Measurements from ENCODE around the gene KLK15.

Gene KLK15, protein sequence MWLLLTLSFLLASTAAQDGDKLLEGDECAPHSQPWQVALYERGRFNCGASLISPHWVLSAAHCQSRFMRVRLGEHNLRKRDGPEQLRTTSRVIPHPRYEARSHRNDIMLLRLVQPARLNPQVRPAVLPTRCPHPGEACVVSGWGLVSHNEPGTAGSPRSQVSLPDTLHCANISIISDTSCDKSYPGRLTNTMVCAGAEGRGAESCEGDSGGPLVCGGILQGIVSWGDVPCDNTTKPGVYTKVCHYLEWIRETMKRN

DNA sequence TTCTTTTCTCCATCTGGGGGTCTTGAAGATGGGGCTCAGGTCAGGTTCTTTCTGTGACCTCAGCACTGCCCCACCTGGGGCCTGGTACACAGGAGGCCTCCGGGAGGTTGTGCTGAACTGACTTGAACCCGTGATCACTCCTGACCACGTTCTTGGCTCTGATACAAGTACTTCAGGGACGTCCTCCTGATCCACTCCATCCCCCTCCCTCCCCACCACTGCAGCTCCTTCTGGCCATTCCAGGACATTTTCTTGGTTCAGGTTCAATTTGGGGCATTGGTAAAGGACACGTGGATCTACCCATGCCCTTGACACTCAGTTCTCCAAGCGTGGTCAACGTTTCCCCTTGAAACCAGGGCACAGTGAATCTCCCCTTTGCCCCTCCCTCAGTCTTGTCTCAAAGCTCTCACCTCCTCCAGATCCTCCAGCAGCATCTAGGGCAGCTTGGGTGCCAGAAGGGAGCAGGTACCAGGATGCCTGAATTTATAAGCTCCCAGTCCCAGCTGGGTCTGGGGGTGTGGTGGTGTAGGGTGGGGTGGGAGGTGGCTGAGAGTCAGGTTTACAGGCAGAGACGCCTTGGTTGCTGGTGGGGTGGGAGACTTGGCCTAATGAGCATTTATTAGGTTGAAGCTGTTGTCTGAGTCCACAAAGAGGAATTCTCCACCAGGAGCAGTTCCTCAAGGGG is at the start of gene KLK15:
Gene KLK15, minus strand, starts transcription at position 458 of the 685 bp plus-strand sequence. CDS start 2,082 bp downstream, outside the sequence.
- no peak for DNase-seq

DNA sequence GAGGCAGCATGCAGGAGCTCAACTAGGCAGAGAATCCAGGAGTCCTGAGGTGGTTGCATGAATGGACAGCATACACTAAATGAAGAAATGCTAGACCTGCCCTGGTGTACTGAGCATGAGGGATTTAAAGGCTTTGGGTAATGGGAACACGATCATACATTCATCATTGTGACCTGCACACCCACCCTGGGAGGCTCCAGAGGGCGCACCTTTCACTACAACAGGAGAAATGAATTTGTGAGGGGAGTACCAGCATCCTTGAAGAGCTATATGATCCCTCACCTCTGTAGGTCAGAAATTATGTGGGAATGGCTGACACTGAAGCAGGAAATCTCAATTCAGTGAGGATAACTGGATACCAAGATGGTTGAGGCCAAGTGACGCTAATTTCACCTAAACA is 48.8 kb upstream of the KLK15 start:
- no peak for DNase-seq

DNA sequence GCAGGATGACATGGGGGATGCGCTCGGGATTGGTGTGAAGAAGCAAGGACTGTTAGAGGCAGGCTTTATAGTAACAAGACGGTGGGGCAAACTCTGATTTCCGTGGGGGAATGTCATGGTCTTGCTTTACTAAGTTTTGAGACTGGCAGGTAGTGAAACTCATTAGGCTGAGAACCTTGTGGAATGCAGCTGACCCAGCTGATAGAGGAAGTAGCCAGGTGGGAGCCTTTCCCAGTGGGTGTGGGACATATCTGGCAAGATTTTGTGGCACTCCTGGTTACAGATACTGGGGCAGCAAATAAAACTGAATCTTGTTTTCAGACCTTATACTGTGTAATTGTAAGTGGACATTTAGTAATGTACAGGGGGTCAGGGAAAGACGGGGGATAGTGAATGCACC is 46.9 kb upstream of the KLK15 start:
- no peak for DNase-seq

DNA sequence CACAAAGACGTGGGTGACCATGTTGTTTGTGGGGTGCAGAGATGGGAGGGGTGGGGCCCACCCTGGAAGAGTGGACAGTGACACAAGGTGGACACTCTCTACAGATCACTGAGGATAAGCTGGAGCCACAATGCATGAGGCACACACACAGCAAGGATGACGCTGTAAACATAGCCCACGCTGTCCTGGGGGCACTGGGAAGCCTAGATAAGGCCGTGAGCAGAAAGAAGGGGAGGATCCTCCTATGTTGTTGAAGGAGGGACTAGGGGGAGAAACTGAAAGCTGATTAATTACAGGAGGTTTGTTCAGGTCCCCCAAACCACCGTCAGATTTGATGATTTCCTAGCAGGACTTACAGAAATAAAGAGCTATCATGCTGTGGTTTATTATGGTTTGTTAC is 45.5 kb upstream of the KLK15 start:
- no peak for DNase-seq

DNA sequence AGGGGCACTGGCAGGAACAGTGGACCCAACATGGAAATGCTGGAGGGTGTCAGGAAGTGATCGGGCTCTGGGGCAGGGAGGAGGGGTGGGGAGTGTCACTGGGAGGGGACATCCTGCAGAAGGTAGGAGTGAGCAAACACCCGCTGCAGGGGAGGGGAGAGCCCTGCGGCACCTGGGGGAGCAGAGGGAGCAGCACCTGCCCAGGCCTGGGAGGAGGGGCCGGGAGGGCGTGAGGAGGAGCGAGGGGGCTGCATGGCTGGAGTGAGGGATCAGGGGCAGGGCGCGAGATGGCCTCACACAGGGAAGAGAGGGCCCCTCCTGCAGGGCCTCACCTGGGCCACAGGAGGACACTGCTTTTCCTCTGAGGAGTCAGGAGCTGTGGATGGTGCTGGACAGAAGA is 44.0 kb upstream of the KLK15 start:
- DNase-seq: no peak

DNA sequence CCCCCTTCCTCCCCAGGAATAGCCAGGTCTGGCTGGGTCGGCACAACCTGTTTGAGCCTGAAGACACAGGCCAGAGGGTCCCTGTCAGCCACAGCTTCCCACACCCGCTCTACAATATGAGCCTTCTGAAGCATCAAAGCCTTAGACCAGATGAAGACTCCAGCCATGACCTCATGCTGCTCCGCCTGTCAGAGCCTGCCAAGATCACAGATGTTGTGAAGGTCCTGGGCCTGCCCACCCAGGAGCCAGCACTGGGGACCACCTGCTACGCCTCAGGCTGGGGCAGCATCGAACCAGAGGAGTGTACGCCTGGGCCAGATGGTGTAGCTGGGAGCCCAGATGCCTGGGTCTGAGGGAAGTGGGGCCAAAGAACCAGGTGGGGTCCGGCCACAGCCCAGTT is 43.1 kb upstream of the KLK15 start:
- no peak for DNase-seq

DNA sequence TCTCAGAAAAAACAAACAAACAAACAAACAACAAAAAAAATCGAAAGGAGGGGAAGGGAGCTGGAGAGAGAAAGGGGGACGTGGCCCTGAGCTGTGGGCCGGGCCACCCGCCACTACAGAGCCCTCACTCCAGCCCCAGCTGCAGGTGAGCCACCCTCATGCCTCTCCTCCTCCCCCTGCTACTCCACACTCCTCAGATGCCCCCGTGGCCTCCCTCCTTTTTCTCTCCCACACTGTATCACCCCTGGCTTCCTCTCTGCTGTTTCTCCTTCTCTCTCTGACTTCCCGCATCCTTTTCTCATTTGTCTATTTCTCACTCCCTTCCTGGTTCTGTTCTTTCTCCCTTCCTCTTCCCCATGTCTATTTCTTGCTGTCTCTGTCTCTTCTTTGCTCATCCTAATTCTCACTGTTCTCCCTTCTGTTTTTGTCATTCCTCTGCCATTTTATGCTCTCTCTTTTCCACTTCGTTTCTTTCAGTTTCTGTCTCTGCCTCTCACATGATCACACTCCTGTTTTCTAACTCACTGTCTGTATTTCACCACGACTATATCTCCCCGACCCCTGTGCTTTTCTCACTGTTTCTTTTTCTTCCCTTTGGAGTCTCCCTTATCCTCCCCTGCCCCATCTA is 42.5 kb upstream of the KLK15 start:
- no peak for DNase-seq

DNA sequence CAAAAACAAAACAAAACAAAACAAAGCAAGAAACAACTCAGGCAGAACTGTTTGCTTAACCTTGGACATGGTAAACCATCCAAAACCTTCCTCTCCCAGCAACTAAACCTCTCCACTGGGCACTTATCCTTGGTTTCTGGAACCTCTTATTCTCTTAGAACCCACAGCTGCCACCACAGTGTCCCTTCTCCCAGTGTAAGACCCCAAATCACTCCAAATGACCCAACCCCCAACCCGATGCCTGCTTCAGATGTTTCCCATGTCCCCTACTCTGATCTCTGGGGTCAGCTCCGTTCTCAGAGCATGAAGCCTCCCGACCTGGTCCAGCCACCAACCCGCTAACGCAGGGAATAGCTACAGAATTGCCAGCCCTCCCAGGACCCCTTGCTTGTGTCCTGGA is 40.8 kb upstream of the KLK15 start:
- no peak for DNase-seq

DNA sequence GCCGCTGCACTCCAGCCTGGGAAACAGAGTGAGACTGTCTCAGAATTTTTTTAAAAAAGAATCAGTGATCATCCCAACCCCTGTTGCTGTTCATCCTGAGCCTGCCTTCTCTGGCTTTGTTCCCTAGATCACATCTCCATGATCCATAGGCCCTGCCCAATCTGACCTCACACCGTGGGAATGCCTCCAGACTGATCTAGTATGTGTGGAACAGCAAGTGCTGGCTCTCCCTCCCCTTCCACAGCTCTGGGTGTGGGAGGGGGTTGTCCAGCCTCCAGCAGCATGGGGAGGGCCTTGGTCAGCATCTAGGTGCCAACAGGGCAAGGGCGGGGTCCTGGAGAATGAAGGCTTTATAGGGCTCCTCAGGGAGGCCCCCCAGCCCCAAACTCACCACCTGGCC is 39.7 kb upstream of the KLK15 start, which contains the start of gene KLK2:
Gene KLK2, plus strand, starts transcription at position 384 of the 400 bp plus-strand sequence. CDS start 35 bp downstream, outside the sequence.
- DNase-seq: no peak

DNA sequence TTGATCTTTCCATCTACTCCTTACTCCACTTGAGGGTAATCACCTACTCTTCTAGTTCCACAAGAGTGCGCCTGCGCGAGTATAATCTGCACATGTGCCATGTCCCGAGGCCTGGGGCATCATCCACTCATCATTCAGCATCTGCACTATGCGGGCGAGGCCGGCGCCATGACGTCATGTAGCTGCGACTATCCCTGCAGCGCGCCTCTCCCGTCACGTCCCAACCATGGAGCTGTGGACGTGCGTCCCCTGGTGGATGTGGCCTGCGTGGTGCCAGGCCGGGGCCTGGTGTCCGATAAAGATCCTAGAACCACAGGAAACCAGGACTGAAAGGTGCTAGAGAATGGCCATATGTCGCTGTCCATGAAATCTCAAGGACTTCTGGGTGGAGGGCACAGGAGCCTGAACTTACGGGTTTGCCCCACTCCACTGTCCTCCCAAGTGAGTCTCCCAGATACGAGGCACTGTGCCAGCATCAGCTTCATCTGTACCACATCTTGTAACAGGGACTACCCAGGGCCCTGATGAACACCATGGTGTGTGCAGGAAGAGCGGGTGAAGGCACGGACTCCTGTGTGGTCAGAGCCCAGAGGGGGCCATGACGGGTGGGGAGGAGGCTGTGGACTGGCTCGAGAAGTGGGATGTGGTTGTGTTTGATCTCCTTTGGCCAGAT is 37.2 kb upstream of the KLK15 start:
- no peak for DNase-seq

DNA sequence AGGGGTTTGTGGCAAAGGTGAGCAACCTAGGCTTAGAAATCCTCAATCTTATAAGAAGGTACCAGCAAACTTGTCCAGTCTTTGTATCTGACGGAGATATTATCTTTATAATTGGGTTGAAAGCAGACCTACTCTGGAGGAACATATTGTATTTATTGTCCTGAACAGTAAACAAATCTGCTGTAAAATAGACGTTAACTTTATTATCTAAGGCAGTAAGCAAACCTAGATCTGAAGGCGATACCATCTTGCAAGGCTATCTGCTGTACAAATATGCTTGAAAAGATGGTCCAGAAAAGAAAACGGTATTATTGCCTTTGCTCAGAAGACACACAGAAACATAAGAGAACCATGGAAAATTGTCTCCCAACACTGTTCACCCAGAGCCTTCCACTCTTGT is 36.1 kb upstream of the KLK15 start:
- no peak for DNase-seq

DNA sequence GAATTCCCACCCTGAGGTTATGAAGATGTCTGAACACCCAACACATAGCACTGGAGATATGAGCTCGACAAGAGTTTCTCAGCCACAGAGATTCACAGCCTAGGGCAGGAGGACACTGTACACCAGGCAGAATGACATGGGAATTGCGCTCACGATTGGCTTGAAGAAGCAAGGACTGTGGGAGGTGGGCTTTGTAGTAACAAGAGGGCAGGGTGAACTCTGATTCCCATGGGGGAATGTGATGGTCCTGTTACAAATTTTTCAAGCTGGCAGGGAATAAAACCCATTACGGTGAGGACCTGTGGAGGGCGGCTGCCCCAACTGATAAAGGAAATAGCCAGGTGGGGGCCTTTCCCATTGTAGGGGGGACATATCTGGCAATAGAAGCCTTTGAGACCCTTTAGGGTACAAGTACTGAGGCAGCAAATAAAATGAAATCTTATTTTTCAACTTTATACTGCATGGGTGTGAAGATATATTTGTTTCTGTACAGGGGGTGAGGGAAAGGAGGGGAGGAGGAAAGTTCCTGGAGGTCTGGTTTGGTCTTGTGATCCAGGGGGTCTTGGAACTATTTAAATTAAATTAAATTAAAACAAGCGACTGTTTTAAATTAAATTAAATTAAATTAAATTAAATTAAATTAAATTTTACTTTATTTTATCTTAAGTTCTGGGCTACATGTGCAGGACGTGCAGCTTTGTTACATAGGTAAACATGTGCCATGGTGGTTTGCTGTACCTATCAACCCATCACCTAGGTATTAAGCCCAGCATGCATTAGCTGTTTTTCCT is 28.3 kb upstream of the KLK15 start:
- DNase-seq: no peak

DNA sequence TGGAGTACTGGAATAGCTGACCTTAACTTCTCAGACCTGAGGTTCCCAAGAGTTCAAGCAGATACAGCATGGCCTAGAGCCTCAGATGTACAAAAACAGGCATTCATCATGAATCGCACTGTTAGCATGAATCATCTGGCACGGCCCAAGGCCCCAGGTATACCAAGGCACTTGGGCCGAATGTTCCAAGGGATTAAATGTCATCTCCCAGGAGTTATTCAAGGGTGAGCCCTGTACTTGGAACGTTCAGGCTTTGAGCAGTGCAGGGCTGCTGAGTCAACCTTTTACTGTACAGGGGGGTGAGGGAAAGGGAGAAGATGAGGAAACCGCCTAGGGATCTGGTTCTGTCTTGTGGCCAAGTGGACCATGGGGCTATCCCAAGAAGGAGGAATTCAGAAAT is 27.6 kb upstream of the KLK15 start:
- DNase-seq: no peak

DNA sequence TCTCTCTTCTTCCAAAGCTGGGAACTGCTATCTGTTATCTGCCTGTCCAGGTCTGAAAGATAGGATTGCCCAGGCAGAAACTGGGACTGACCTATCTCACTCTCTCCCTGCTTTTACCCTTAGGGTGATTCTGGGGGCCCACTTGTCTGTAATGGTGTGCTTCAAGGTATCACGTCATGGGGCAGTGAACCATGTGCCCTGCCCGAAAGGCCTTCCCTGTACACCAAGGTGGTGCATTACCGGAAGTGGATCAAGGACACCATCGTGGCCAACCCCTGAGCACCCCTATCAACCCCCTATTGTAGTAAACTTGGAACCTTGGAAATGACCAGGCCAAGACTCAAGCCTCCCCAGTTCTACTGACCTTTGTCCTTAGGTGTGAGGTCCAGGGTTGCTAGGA is 26.5 kb upstream of the KLK15 start:
- no peak for DNase-seq

DNA sequence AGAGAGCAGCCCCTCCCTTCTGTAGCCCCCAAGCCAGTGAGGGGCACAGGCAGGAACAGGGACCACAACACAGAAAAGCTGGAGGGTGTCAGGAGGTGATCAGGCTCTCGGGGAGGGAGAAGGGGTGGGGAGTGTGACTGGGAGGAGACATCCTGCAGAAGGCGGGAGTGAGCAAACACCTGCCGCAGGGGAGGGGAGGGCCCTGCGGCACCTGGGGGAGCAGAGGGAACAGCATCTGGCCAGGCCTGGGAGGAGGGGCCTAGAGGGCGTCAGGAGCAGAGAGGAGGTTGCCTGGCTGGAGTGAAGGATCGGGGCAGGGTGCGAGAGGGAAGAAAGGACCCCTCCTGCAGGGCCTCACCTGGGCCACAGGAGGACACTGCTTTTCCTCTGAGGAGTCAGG is 25.5 kb upstream of the KLK15 start:
- no peak for DNase-seq

DNA sequence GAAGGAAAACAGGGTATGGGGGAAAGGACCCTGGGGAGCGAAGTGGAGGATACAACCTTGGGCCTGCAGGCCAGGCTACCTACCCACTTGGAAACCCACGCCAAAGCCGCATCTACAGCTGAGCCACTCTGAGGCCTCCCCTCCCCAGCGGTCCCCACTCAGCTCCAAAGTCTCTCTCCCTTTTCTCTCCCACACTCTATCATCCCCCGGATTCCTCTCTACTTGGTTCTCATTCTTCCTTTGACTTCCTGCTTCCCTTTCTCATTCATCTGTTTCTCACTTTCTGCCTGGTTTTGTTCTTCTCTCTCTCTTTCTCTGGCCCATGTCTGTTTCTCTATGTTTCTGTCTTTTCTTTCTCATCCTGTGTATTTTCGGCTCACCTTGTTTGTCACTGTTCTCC is 24.0 kb upstream of the KLK15 start:
- no peak for DNase-seq

DNA sequence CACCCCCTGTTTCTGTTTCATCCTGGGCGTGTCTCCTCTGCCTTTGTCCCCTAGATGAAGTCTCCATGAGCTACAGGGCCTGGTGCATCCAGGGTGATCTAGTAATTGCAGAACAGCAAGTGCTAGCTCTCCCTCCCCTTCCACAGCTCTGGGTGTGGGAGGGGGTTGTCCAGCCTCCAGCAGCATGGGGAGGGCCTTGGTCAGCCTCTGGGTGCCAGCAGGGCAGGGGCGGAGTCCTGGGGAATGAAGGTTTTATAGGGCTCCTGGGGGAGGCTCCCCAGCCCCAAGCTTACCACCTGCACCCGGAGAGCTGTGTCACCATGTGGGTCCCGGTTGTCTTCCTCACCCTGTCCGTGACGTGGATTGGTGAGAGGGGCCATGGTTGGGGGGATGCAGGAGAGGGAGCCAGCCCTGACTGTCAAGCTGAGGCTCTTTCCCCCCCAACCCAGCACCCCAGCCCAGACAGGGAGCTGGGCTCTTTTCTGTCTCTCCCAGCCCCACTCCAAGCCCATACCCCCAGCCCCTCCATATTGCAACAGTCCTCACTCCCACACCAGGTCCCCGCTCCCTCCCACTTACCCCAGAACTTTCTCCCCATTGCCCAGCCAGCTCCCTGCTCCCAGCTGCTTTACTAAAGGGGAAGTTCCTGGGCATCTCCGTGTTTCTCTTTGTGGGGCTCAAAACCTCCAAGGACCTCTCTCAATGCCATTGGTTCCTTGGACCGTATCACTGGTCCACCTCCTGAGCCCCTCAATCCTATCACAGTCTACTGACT is 21.4 kb upstream of the KLK15 start, which contains the start of gene KLK3:
Gene KLK3, plus strand, starts transcription at position 280 of the 775 bp plus-strand sequence. Its CDS starts 41 bp downstream, at position 321.
- DNase-seq: no peak

DNA sequence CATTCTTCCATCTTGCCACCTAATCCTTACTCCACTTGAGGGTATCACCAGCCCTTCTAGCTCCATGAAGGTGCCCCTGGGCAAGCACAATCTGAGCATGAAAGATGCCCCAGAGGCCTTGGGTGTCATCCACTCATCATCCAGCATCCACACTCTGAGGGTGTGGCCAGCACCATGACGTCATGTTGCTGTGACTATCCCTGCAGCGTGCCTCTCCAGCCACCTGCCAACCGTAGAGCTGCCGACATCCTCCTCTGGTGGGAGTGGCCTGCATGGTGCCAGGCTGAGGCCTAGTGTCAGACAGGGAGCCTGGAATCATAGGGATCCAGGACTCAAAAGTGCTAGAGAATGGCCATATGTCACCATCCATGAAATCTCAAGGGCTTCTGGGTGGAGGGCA is 18.2 kb upstream of the KLK15 start:
- no peak for DNase-seq

DNA sequence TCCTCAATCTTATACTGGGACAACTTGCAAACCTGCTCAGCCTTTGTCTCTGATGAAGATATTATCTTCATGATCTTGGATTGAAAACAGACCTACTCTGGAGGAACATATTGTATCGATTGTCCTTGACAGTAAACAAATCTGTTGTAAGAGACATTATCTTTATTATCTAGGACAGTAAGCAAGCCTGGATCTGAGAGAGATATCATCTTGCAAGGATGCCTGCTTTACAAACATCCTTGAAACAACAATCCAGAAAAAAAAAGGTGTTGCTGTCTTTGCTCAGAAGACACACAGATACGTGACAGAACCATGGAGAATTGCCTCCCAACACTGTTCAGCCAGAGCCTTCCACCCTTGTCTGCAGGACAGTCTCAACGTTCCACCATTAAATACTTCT is 17.4 kb upstream of the KLK15 start:
- no peak for DNase-seq

DNA sequence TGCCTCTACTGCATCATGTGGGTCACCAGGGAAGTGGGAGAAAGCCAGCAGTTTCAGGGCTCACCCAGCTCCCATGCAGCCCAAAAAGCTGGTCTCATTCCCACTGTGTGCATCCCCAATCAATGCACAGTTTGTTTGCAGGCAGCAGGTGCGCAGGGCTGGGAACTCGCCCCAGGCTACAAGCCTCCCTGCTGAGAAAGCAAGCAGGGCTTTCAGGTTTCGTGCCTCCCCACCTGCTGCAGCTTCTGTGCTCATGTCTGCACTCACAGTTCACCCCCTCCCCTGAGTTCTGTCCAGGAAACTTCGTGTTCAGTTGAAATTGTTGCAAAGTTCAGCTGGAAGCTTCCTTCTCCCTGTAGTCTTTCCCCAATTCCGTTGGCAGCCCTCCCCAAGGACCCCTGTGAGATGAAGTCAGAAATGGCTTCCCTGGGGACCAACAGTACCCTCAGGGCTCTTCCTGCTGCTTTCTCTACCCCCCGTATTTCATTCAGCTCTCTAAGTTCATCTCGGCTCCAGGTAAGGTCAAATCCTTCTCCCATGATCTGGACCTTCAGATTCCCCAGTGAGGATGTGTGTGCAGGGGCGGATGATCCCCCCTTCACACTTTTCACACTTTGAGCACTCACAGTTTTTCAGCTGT is 11.0 kb upstream of the KLK15 start:
- DNase-seq: no peak

DNA sequence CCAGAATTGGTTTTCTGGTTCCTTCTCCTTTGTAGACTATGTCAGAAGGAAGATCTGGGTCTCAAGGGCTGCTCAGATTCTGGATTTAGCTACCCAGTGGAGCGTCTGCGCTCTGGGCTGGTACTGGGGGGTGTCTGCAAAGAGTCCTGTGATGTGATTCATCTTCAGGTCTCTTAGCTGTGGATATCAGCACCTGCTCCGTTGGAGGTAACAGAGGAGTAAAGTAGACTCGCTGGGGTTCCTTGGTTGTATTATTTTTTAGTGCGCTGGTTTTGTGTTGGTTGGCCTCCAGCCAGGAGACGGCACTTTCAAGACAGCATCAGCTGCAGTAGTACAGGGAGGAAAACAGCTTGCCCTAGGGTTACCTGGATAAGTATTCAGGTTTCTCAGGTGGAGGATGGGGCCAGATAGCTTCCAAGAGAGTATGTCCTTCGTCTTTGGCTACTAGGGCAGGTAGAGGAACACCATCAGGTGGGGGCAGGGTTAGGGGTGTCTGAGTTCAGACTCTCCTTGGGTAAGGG is 10.4 kb upstream of the KLK15 start:
- DNase-seq: no peak
